ENCODE results near the gene AASDH.
"Not testable (repeated sequence)": the region's sequence is repeated elsewhere in the genome, so short reads cannot be mapped to it uniquely, and the experiment has no call there.

AASDH gene

DNA sequence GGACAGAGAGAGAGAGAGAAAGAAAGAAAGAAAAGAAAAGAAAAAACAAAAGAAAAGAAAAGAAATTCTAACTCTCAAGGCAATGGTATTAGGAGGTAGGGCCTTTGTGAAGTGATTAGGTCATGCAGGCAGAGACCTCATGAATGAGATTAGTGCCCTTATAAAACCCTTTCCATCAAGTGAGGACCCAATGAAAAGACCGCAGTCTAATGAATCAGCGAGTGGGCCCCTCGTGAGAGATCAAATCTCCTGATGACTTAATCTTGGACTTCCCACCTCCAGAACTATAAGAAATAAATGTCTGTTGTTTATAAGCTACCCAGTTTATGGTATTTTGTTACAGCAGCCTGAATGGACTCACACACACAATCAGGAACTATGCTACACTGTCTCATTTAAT is 16.9 kb downstream of the AASDH start:
- Histone ChIP-seq H3K9me3 (ENCODE audit: severe bottlenecking) (no peaks in the 10 kb centered on the region), H3K27ac (ENCODE audit: poor library complexity, severe bottlenecking) (no peak overlapping the region), H3K36me3 (ENCODE audit: low read depth) (peaks cover 20% of the 10 kb centered on the region), H3K4me3 (ENCODE audit: severe bottlenecking) (no peak overlapping the region), H3K4me1 (ENCODE audit: insufficient read depth, poor library complexity, severe bottlenecking) (no peaks in the 10 kb centered on the region), H3K27me3 (ENCODE audit: insufficient read depth, poor library complexity, severe bottlenecking) (no peaks in the 10 kb centered on the region)
- ATAC-seq (ENCODE audit: low read depth): no peak
- no peak for DNase-seq (ENCODE audit: low spot score)
- TF ChIP-seq, protein P1, sequence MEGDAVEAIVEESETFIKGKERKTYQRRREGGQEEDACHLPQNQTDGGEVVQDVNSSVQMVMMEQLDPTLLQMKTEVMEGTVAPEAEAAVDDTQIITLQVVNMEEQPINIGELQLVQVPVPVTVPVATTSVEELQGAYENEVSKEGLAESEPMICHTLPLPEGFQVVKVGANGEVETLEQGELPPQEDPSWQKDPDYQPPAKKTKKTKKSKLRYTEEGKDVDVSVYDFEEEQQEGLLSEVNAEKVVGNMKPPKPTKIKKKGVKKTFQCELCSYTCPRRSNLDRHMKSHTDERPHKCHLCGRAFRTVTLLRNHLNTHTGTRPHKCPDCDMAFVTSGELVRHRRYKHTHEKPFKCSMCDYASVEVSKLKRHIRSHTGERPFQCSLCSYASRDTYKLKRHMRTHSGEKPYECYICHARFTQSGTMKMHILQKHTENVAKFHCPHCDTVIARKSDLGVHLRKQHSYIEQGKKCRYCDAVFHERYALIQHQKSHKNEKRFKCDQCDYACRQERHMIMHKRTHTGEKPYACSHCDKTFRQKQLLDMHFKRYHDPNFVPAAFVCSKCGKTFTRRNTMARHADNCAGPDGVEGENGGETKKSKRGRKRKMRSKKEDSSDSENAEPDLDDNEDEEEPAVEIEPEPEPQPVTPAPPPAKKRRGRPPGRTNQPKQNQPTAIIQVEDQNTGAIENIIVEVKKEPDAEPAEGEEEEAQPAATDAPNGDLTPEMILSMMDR (IDR thresholded peaks at IDR 0.05; ENCODE audit: poor library complexity, severe bottlenecking): no peak

DNA sequence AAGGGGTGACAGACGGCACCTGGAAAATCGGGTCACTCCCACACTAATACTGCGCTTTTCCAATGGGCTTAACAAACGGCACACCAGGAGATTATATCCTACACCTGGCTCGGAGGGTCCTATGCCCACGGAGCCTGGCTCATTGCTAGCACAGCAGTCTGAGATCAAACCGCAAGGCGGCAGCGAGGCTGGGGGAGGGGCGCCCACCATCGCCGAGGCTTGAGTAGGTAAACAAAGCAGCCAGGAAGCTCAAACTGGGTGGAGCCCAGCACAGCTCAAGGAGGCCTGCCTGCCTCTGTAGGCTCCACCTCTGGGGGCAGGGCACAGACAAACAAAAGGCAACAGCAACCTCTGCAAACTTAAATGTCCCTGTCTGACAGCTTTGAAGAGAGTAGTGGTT is 24.3 kb downstream of the AASDH start:
- not testable (repeated sequence) for DNase-seq (ENCODE audit: low spot score); H3K4me3 ChIP-seq (ENCODE audit: severe bottlenecking); H3K27me3 ChIP-seq (ENCODE audit: insufficient read depth, poor library complexity, severe bottlenecking); H3K36me3 ChIP-seq (ENCODE audit: low read depth); H3K9me3 ChIP-seq (ENCODE audit: severe bottlenecking); H3K27ac ChIP-seq (ENCODE audit: poor library complexity, severe bottlenecking); ATAC-seq (ENCODE audit: low read depth); H3K4me1 ChIP-seq (ENCODE audit: insufficient read depth, poor library complexity, severe bottlenecking)

DNA sequence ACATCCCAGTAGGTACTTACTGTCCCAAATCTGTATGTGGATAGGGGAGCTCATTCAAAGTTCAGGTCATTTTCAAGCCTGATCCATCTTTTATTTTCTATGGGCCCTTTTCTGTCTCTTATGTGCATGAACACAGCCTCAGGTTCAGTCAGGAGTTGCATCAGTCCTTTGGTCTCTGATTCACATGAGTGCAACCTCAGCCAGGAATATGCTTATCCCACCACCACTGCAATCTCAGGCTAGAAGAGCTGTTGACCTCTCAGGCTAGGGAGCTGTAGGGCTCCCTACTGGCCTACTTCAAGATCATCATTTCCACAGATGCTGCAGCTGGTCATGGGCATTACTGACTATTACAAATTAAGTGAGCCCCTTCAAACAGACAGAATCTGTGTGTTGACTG is 27.2 kb downstream of the AASDH start:
- TF ChIP-seq, protein P1 (IDR thresholded peaks at IDR 0.05; ENCODE audit: poor library complexity, severe bottlenecking): no peak
- ATAC-seq (ENCODE audit: low read depth) (no peak), DNase-seq (ENCODE audit: low spot score) (no peak)
- Histone ChIP-seq H3K36me3 (ENCODE audit: low read depth) (0 out of 2 replicates have a peak, but pooled peaks cover 2% of the 10 kb centered on the region), H3K27ac (ENCODE audit: poor library complexity, severe bottlenecking) (no peak overlapping the region), H3K9me3 (ENCODE audit: severe bottlenecking) (no peaks in the 10 kb centered on the region), H3K4me3 (ENCODE audit: severe bottlenecking) (no peak overlapping the region), H3K27me3 (ENCODE audit: insufficient read depth, poor library complexity, severe bottlenecking) (no peaks in the 10 kb centered on the region), H3K4me1 (ENCODE audit: insufficient read depth, poor library complexity, severe bottlenecking) (no peaks in the 10 kb centered on the region)

DNA sequence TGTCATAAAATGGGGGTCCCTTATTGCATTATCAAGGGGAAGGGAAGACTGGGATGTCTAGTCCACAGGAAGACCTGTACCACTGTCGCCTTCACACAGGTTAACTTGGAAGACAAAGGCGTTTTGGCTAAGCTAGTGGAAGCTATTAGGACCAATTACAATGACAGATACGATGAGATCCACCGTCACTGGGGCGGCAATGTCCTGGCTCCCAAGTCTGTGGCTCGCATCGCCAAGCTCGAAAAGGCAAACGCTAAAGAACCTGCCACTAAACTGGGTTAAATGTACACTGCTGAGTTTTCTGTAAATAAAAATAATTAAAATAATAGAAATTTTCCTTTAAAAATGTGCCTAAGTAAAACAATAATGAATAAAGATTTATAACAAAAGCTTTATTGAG is 30.6 kb downstream of the AASDH start:
- Histone ChIP-seq H3K36me3 (ENCODE audit: low read depth) (peaks cover 10% of the 10 kb centered on the region), H3K9me3 (ENCODE audit: severe bottlenecking) (no peaks in the 10 kb centered on the region), H3K27ac (ENCODE audit: poor library complexity, severe bottlenecking) (no peak overlapping the region), H3K4me3 (ENCODE audit: severe bottlenecking) (no peak overlapping the region), H3K4me1 (ENCODE audit: insufficient read depth, poor library complexity, severe bottlenecking) (no peaks in the 10 kb centered on the region), H3K27me3 (ENCODE audit: insufficient read depth, poor library complexity, severe bottlenecking) (no peaks in the 10 kb centered on the region)
- TF ChIP-seq, protein P1 (IDR thresholded peaks at IDR 0.05; ENCODE audit: poor library complexity, severe bottlenecking): no peak
- ATAC-seq (ENCODE audit: low read depth) (no peak), DNase-seq (ENCODE audit: low spot score) (no peak)

DNA sequence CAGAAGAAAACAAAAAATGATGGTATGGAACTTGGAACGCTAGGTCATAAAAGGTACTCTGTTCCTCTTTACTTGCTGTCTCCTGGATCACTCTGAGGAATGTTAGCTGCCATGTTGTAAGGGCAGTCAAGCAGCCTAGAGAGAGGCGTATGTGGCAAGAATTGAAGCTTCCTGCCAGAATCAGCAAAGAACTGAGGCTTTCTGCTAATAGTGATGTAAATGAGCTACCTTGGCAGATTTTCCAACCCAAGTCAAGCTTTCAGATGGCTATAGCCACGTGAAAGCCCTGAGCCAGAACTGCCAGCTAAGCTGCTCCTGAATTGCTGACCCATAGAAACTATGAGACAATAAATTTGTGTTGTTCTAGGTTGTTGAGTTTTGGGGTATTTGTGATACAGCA is 38.7 kb downstream of the AASDH start:
- no peak overlapping the region for H3K4me3 ChIP-seq (ENCODE audit: severe bottlenecking)
- peaks cover 13% of the 10 kb centered on the region for H3K36me3 ChIP-seq (ENCODE audit: low read depth)
- no peaks in the 10 kb centered on the region for H3K4me1 ChIP-seq (ENCODE audit: insufficient read depth, poor library complexity, severe bottlenecking)
- H3K9me3 ChIP-seq (ENCODE audit: severe bottlenecking): no peaks in the 10 kb centered on the region
- H3K27ac ChIP-seq (ENCODE audit: poor library complexity, severe bottlenecking): no peak overlapping the region
- DNase-seq (ENCODE audit: low spot score) (no peak), ATAC-seq (ENCODE audit: low read depth) (no peak)
- H3K27me3 ChIP-seq (ENCODE audit: insufficient read depth, poor library complexity, severe bottlenecking): no peaks in the 10 kb centered on the region
- TF ChIP-seq, protein P1 (IDR thresholded peaks at IDR 0.05; ENCODE audit: poor library complexity, severe bottlenecking): no peak

Measured in RWPE2 (cell line).